NT2/D1 (cell line): ENCODE results near the gene PARP4.

Experiments used
- SUZ12 ChIP-seq: IDR thresholded peaks from 2 replicates; pipeline ENCODE4 v1.6.1; 2011; ENCODE audit not compliant: insufficient read length, insufficient read depth; ENCODE audit errors: extremely low read depth
- ZNF274 ChIP-seq: IDR thresholded peaks from 2 replicates; pipeline ENCODE4 v1.6.1; 2011; ENCODE audit warnings: mild to moderate bottlenecking, low read depth, low read length

DNA sequence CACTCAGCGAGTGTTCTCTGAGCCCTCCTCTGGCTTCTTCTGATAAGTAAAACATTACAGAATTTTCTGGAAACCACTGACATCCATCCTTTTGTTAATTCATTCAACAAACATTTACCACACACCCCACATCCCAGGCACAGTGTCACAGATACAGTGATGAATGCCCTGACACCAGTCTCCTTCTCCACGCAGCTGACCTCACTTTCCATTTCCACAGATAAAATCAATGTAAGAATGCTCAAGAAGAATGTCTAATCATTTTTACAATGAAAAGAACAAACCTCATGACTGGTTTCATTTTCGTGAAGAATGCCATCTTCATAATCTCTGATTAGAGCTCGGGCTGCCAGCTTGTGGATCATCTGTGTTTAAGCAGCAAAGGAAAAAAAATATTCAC, 69.2 kb downstream of the PARP4 start:
- TF ChIP-seq SUZ12: no peak
- no peak for TF ChIP-seq ZNF274
